GM18502 (cell line): ENCODE results near the gene KCNK4.
A peak's percentile ranks its signal among the peaks of the same experiment; 100 is the strongest.
"Not testable (repeated sequence)": the region's sequence is repeated elsewhere in the genome, so short reads cannot be mapped to it uniquely, and the experiment has no call there.

Source experiments
- ATAC-seq: cut with Tn5 transposase; IDR thresholded peaks from one replicate; pipeline ENCODE4 v1.9.1; 2021; ENCODE audit warnings: mild to moderate bottlenecking; ENCODE audit not compliant: unreplicated experiment, poor library complexity

KCNK4 gene

GRCh38 chr11:64304316-64305072 is 13.4 kb downstream of the KCNK4 start:
- peak; percentile 28 for ATAC-seq

GRCh38 chr11:64305075-64305690 is 14.1 kb downstream of the KCNK4 start, which contains the start of gene ESRRA:
Gene ESRRA (plus strand): TSS chr11:64305524. CDS start chr11:64307180, 1,656 bp downstream.
- ATAC-seq: peak; percentile 70

- ATAC-seq: peak; percentile 24
Measured at GRCh38 chr11:64305691-64306562, 14.8 kb downstream of the KCNK4 start.

- ATAC-seq: no peak
Measured at GRCh38 chr11:64306563-64306875, 15.4 kb downstream of the KCNK4 start.

- ATAC-seq: no peak
Measured at GRCh38 chr11:64306876-64307622, 15.9 kb downstream of the KCNK4 start.

- not testable (repeated sequence) for ATAC-seq
Measured at GRCh38 chr11:64307795-64308194, 16.7 kb downstream of the KCNK4 start.

GRCh38 chr11:64312947-64313346 is 21.8 kb downstream of the KCNK4 start:
- ATAC-seq: no peak

- ATAC-seq: no peak
Measured at GRCh38 chr11:64313491-64314145, 22.5 kb downstream of the KCNK4 start.

- ATAC-seq: no peak
Measured at GRCh38 chr11:64314146-64314804, 23.2 kb downstream of the KCNK4 start.

- no peak for ATAC-seq
Measured at GRCh38 chr11:64314805-64315561, 23.9 kb downstream of the KCNK4 start.

- ATAC-seq: not testable (repeated sequence)
Measured at GRCh38 chr11:64315667-64316526, 24.8 kb downstream of the KCNK4 start.

GRCh38 chr11:64316672-64317324 is 25.7 kb downstream of the KCNK4 start:
- peak; percentile 13 for ATAC-seq

GRCh38 chr11:64317325-64317960 is 26.3 kb downstream of the KCNK4 start, which contains the start of gene TRMT112:
Gene TRMT112 (minus strand): TSS chr11:64317559. CDS start chr11:64317526, 33 bp downstream.
- peak; percentile 60 for ATAC-seq

- ATAC-seq: peak; percentile 75
Measured at GRCh38 chr11:64317961-64318765, 27.1 kb downstream of the KCNK4 start, which contains the start of gene PRDX5. Gene PRDX5 (plus strand): TSS chr11:64318121. CDS start chr11:64318216, 95 bp downstream.
